HCT116 (cell line): Measurements from ENCODE around the gene FBXO42. TPM values are rescaled to one million over a fixed set of nuclear protein-coding genes. Genes with fewer than 3 reads are reported as not detected.

Experiments used
- ATAC-seq: fragments of 200-7000 bp; cut with Tn5 transposase; 2 replicates; pipeline ENCODE4 v1.9.1; 2020; ENCODE audit warnings: mild to moderate bottlenecking, moderate library complexity
- BruUV-seq: library from RNA; stranded (reverse); fragments of 400-500 nt; replicated peaks from 2 replicates; lab custom pipeline; 2021; lab: Mats Ljungman, UMichigan
- CTCF ChIA-PET: fragments of 300-600 bp; sonication (Branson Sonifier 250); formaldehyde crosslinking; loops from one replicate; lab custom pipeline; 2021; ENCODE audit warnings: antibody characterized with exemption; lab: Charles Lee
- POLR2A ChIA-PET: fragments of 300-600, 350-600 bp; sonication (Branson Sonifier 250); formaldehyde crosslinking; loops from one replicate; lab custom pipeline; 2021; ENCODE audit warnings: antibody characterized with exemption; lab: Charles Lee
- RAD21 ChIA-PET, 2 experiments: fragments of 300-600 bp; sonication (Branson Sonifier 250); formaldehyde crosslinking; loops; one replicate each; lab custom pipeline; 2023; ENCODE audit warnings: low total read pairs in 2 of 2; ENCODE audit not compliant: uncharacterized antibody in 2 of 2, unreplicated experiment in 2 of 2, low non-redundant PET in 1 of 2; lab: Charles Lee
- DNase-seq: peaks from one replicate; pipeline ENCODE4 v3.0.0-alpha.2; 2010; ENCODE audit warnings: low read depth, low spot score
- H2AFZ ChIP-seq: fragments of 200-600 bp; shearing (Covaris generic), sonication (generic); 2 replicates; pipeline ENCODE4 v1.6.1; 2017; ENCODE audit warnings: low read depth, mixed run types, mixed read lengths, antibody characterized with exemption, low read length; ENCODE audit not compliant: poor library complexity, severe bottlenecking
- H3K27ac ChIP-seq: 2 replicates; pipeline ENCODE4 v1.5.1; 2012; ENCODE audit warnings: low read depth, low read length
- H3K27me3 ChIP-seq: fragments of 200-600 bp; sonication (generic); 2 replicates; pipeline ENCODE4 v1.6.1; 2016; ENCODE audit warnings: mixed run types, low read length, mixed read lengths; ENCODE audit not compliant: insufficient read depth
- H3K36me3 ChIP-seq, 2 experiments: fragments of 200-500 bp in 1 of 2; fragments of 200-600 bp in 1 of 2; sonication (Bioruptor generic) in 1 of 2; sonication (generic) in 1 of 2; 2 replicates each; pipeline versions ENCODE4 v1.5.1 to v1.6.1; 2014 to 2016; ENCODE audit warnings: low read length in 2 of 2, inconsistent platforms in 1 of 2, mixed read lengths in 1 of 2, mixed run types in 1 of 2; ENCODE audit not compliant: insufficient read depth in 2 of 2, control insufficient read depth in 1 of 2
- H3K4me1 ChIP-seq, 2 experiments: fragments of 200-600 bp in 1 of 2; sonication (generic) in 1 of 2; 2 replicates each; pipeline versions ENCODE4 v1.5.1 to v1.6.1; 2012 to 2017; ENCODE audit warnings: low read length in 2 of 2, inconsistent platforms in 1 of 2, mild to moderate bottlenecking in 1 of 2, mixed read lengths in 1 of 2, mixed run types in 1 of 2, moderate library complexity in 1 of 2; ENCODE audit not compliant: insufficient read depth in 2 of 2, control insufficient read depth in 1 of 2
- H3K4me2 ChIP-seq: fragments of 200-600 bp; sonication (generic); 2 replicates; pipeline ENCODE4 v1.6.1; 2017; ENCODE audit warnings: mixed run types, low read length, mixed read lengths
- H3K4me3 ChIP-seq, 2 experiments: fragments of 200-600 bp in 1 of 2; sonication (generic) in 1 of 2; replicated peaks in 1 of 2; 2 replicates each; pipeline ENCODE4 v1.5.1; 2011 to 2016; ENCODE audit warnings: low read length in 2 of 2, control low read depth in 1 of 2, low read depth in 1 of 2, mild to moderate bottlenecking in 1 of 2, mixed read lengths in 1 of 2, mixed run types in 1 of 2
- H3K79me2 ChIP-seq: fragments of 200-600 bp; sonication (generic); 2 replicates; pipeline ENCODE4 v1.6.1; 2017; ENCODE audit warnings: mild to moderate bottlenecking, mixed run types, low read length, moderate library complexity, mixed read lengths; ENCODE audit not compliant: insufficient read depth
- H3K9ac ChIP-seq: fragments of 200-600 bp; sonication (generic); 2 replicates; pipeline ENCODE4 v1.6.1; 2016; ENCODE audit warnings: low read length, mixed read lengths
- H3K9me2 ChIP-seq: fragments of 200-600 bp; sonication (generic), shearing (Covaris generic); 2 replicates; pipeline ENCODE4 v1.6.1; 2017; ENCODE audit warnings: mixed run types, mild to moderate bottlenecking, moderate library complexity; ENCODE audit not compliant: insufficient read depth
- H3K9me3 ChIP-seq, 2 experiments: fragments of 200-500 bp in 1 of 2; fragments of 200-600 bp in 1 of 2; sonication (Bioruptor generic) in 1 of 2; sonication (generic) in 1 of 2; 2 replicates each; pipeline ENCODE4 v1.6.1; 2014 to 2017; ENCODE audit warnings: low read length in 2 of 2, mixed read lengths in 2 of 2, inconsistent platforms in 1 of 2, low read depth in 1 of 2, mild to moderate bottlenecking in 1 of 2, mixed run types in 1 of 2, moderate library complexity in 1 of 2; ENCODE audit not compliant: control insufficient read depth in 1 of 2, insufficient read depth in 1 of 2
- H4K20me1 ChIP-seq: fragments of 200-600 bp; sonication (generic), shearing (Covaris generic); 2 replicates; pipeline ENCODE4 v1.6.1; 2017; ENCODE audit warnings: mixed run types, mild to moderate bottlenecking, moderate library complexity; ENCODE audit not compliant: insufficient read depth
- ATF3 ChIP-seq: IDR thresholded peaks from 2 replicates; pipeline ENCODE4 v1.6.1; 2012
- EGR1 ChIP-seq: IDR thresholded peaks from 2 replicates; pipeline ENCODE4 v1.6.1; 2012; ENCODE audit warnings: low read depth
- EZH2 ChIP-seq: fragments of 200-600 bp; sonication (generic); IDR thresholded peaks from 2 replicates; pipeline ENCODE4 v1.6.1; 2017; ENCODE audit warnings: antibody characterized with exemption, mixed run types
- EZH2phosphoT487 ChIP-seq: fragments of 200-600 bp; IDR thresholded peaks from 2 replicates; pipeline ENCODE4 v1.6.1; 2018; ENCODE audit warnings: antibody characterized with exemption, borderline replicate concordance
- FOSL1 ChIP-seq: IDR thresholded peaks from 2 replicates; pipeline ENCODE4 v1.6.1; 2012; ENCODE audit warnings: low read depth
- JUND ChIP-seq: IDR thresholded peaks from 2 replicates; pipeline ENCODE4 v1.6.1; 2012
- POLR2AphosphoS5 ChIP-seq: IDR thresholded peaks from 2 replicates; pipeline ENCODE4 v1.6.1; 2011; ENCODE audit warnings: mild to moderate bottlenecking, low read depth, low read length, moderate library complexity
- SIN3A ChIP-seq: IDR thresholded peaks from 2 replicates; pipeline ENCODE4 v1.6.1; 2012; ENCODE audit warnings: low read depth
- SP1 ChIP-seq: IDR thresholded peaks from 2 replicates; pipeline ENCODE4 v1.6.1; 2012; ENCODE audit warnings: low read depth
- YY1 ChIP-seq: IDR thresholded peaks from 2 replicates; pipeline ENCODE4 v1.6.1; 2011; ENCODE audit warnings: low read length, low read depth, moderate library complexity, mild to moderate bottlenecking; ENCODE audit not compliant: insufficient replicate concordance; ENCODE audit errors: extremely low read depth
- ZFX ChIP-seq: fragments of 450-650 bp; IDR thresholded peaks from 2 replicates; pipeline ENCODE4 v1.6.1; 2017
- ZNF274 ChIP-seq: fragments of 200-500 bp; sonication (Bioruptor generic); IDR thresholded peaks from 2 replicates; pipeline ENCODE4 v1.6.1; 2014; ENCODE audit warnings: mild to moderate bottlenecking, low read depth, low read length, inconsistent platforms
- intact Hi-C: fragments of 100-400 bp; cut with micrococcal nuclease; formaldehyde crosslinking; loops from 2 replicates; pipeline ENCODE4 v1.10.0; 2022
- total RNA-seq: library from RNA; stranded (reverse); gene quantifications from one replicate; pipeline ENCODE4 v1.2.1, GENCODE V29; 2021; ENCODE audit not compliant: unreplicated experiment
- TF ChIP-seq, protein P1 (sequence below): IDR thresholded peaks from 2 replicates; pipeline ENCODE4 v1.6.1; 2011; ENCODE audit warnings: mild to moderate bottlenecking, low read length, moderate library complexity; ENCODE audit not compliant: insufficient replicate concordance; ENCODE audit errors: extremely low read depth
- TF ChIP-seq, protein P2 (sequence below): IDR thresholded peaks from 2 replicates; pipeline ENCODE4 v1.6.1; 2012; ENCODE audit warnings: low read depth

Gene FBXO42
- total RNA-seq, 1 experiment from 2014 or later: 20.6 TPM

DNA sequence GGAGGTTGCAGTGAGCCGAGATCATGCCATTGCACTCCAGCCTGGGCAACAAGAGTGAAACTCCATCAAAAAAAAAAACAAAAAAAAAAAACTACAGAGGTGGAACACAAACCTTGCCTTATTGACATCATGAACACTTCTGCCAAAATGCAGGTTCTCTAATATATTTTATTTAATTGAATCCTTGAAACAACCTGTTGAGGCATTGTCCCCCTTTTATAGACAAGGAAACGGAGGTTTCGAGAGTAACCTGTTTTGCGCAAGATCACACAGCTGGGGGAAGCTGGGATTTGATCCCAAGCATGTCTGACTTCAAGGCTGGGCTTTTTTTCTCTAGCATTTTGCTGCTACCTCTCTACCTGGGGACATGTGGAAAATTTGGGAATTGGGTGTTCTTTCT is 17.5 kb upstream of the FBXO42 start:
- POLR2A ChIA-PET: no interaction called here
- no peak for DNase-seq
- H3K9ac ChIP-seq: no peak overlapping the region
- peaks cover 4 to 39% of the 10 kb centered on the region in 2 experiments; a peak in 3 of 4 replicates for H3K4me1 ChIP-seq
- H3K79me2 ChIP-seq: peaks cover 72% of the 10 kb centered on the region
- intact Hi-C loops: no loop called here
- H4K20me1 ChIP-seq: peaks cover 17% of the 10 kb centered on the region; the same call in 1 of the 2 replicates
- H3K27ac ChIP-seq: no peak overlapping the region
- H3K36me3 ChIP-seq: peaks cover 0 to 8% of the 10 kb centered on the region in 2 experiments; a peak in 2 of 4 replicates
- no peak for TF ChIP-seq SIN3A
- TF ChIP-seq YY1: no peak
- TF ChIP-seq EZH2phosphoT487: no peak
- TF ChIP-seq EGR1: no peak
- TF ChIP-seq, protein P1, sequence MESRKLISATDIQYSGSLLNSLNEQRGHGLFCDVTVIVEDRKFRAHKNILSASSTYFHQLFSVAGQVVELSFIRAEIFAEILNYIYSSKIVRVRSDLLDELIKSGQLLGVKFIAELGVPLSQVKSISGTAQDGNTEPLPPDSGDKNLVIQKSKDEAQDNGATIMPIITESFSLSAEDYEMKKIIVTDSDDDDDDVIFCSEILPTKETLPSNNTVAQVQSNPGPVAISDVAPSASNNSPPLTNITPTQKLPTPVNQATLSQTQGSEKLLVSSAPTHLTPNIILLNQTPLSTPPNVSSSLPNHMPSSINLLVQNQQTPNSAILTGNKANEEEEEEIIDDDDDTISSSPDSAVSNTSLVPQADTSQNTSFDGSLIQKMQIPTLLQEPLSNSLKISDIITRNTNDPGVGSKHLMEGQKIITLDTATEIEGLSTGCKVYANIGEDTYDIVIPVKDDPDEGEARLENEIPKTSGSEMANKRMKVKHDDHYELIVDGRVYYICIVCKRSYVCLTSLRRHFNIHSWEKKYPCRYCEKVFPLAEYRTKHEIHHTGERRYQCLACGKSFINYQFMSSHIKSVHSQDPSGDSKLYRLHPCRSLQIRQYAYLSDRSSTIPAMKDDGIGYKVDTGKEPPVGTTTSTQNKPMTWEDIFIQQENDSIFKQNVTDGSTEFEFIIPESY: no peak
- TF ChIP-seq SP1: no peak
- TF ChIP-seq ZFX: no peak
- no peak for TF ChIP-seq POLR2AphosphoS5
- TF ChIP-seq, protein P2, sequence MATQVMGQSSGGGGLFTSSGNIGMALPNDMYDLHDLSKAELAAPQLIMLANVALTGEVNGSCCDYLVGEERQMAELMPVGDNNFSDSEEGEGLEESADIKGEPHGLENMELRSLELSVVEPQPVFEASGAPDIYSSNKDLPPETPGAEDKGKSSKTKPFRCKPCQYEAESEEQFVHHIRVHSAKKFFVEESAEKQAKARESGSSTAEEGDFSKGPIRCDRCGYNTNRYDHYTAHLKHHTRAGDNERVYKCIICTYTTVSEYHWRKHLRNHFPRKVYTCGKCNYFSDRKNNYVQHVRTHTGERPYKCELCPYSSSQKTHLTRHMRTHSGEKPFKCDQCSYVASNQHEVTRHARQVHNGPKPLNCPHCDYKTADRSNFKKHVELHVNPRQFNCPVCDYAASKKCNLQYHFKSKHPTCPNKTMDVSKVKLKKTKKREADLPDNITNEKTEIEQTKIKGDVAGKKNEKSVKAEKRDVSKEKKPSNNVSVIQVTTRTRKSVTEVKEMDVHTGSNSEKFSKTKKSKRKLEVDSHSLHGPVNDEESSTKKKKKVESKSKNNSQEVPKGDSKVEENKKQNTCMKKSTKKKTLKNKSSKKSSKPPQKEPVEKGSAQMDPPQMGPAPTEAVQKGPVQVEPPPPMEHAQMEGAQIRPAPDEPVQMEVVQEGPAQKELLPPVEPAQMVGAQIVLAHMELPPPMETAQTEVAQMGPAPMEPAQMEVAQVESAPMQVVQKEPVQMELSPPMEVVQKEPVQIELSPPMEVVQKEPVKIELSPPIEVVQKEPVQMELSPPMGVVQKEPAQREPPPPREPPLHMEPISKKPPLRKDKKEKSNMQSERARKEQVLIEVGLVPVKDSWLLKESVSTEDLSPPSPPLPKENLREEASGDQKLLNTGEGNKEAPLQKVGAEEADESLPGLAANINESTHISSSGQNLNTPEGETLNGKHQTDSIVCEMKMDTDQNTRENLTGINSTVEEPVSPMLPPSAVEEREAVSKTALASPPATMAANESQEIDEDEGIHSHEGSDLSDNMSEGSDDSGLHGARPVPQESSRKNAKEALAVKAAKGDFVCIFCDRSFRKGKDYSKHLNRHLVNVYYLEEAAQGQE: no peak
- no peak for TF ChIP-seq JUND
- TF ChIP-seq ZNF274: no peak
- no peak for TF ChIP-seq ATF3
- TF ChIP-seq EZH2: no peak
- no peak for TF ChIP-seq FOSL1
- TF ChIP-seq, all 23 proteins: peak for 0
- Histone ChIP-seq H3K4me3 (no peak overlapping the region), H3K27me3 (no peaks in the 10 kb centered on the region), H3K4me2 (no peak overlapping the region), H2AFZ (no peak overlapping the region), H3K9me3 (no peaks in the 10 kb centered on the region), H3K9me2 (no peaks in the 10 kb centered on the region)
- BruUV-seq: no TSS peak
- ATAC-seq: no peak
- ChIA-PET CTCF (no interaction called here), RAD21 (no interaction called here)
